Fibroblast of lung (primary cell): ENCODE results near the gene WWTR1. TPM values are rescaled to one million over a fixed set of nuclear protein-coding genes. Genes with fewer than 3 reads are reported as not detected.

Experiments used
- DNase-seq, 2 donors: peaks; one replicate each; pipeline versions ENCODE4 v3.0.0 to v3.0.0-alpha.2; 2010; ENCODE audit warnings: low read depth in 2 of 2
- H2AFZ ChIP-seq: 2 replicates; pipeline ENCODE4 v1.5.1; 2012; ENCODE audit warnings: low read length, control low read depth, inconsistent platforms
- H3K27ac ChIP-seq: 2 replicates; pipeline ENCODE4 v1.5.1; 2011; ENCODE audit warnings: low read length, control low read depth; ENCODE audit not compliant: insufficient read depth
- H3K27me3 ChIP-seq: 2 replicates; pipeline ENCODE4 v1.5.1; 2011; ENCODE audit warnings: mild to moderate bottlenecking, low read length; ENCODE audit not compliant: control insufficient read depth, insufficient read depth
- H3K36me3 ChIP-seq: 2 replicates; pipeline ENCODE4 v1.5.1; 2011; ENCODE audit warnings: low read length; ENCODE audit not compliant: control insufficient read depth, insufficient read depth
- H3K4me1 ChIP-seq: 2 replicates; pipeline ENCODE4 v1.5.1; 2011; ENCODE audit warnings: low read length; ENCODE audit not compliant: control insufficient read depth, insufficient read depth; ENCODE audit errors: extremely low read depth
- H3K4me2 ChIP-seq: 2 replicates; pipeline ENCODE4 v1.5.1; 2011; ENCODE audit warnings: low read length, control low read depth; ENCODE audit not compliant: insufficient read depth; ENCODE audit errors: extremely low read depth
- H3K4me3 ChIP-seq, 4 experiments: fragments of 200-600 bp in 1 of 4; sonication (generic) in 1 of 4; replicated peaks in 1 of 4; 2 replicates each; pipeline ENCODE4 v1.5.1; 2011 to 2016; ENCODE audit warnings: low read length in 4 of 4, low read depth in 3 of 4, mild to moderate bottlenecking in 3 of 4, control low read depth in 2 of 4, inconsistent platforms in 1 of 4, mixed read lengths in 1 of 4; ENCODE audit not compliant: insufficient read depth in 1 of 4; ENCODE audit errors: control extremely low read depth in 1 of 4
- H3K79me2 ChIP-seq: 2 replicates; pipeline ENCODE4 v1.5.1; 2012; ENCODE audit warnings: mild to moderate bottlenecking, low read length, inconsistent platforms; ENCODE audit not compliant: control insufficient read depth, insufficient read depth
- H3K9ac ChIP-seq: 2 replicates; pipeline ENCODE4 v1.5.1; 2011; ENCODE audit warnings: mild to moderate bottlenecking, low read length, control low read depth; ENCODE audit not compliant: insufficient read depth
- H3K9me3 ChIP-seq: 2 replicates; pipeline ENCODE4 v1.5.1; 2012; ENCODE audit warnings: low read depth, low read length; ENCODE audit not compliant: control insufficient read depth, insufficient read depth
- H4K20me1 ChIP-seq: 2 replicates; pipeline ENCODE4 v1.5.1; 2011; ENCODE audit warnings: low read length; ENCODE audit not compliant: control insufficient read depth, insufficient read depth; ENCODE audit errors: extremely low read depth
- CTCF ChIP-seq, 2 donors: IDR thresholded peaks in 1 of 2; conservative IDR thresholded peaks in 1 of 2; 1 replicate in 1 of 2; 2 replicates in 1 of 2; pipeline ENCODE4 v1.5.1; 2011 to 2012; ENCODE audit warnings: low read length in 2 of 2, control low read depth in 1 of 2, inconsistent platforms in 1 of 2, low read depth in 1 of 2, mild to moderate bottlenecking in 1 of 2
- EZH2 ChIP-seq: IDR thresholded peaks from 2 replicates; pipeline ENCODE4 v1.5.1; 2012; ENCODE audit warnings: low read length, control low read depth, mild to moderate bottlenecking; ENCODE audit errors: missing control alignments
- polyA plus RNA-seq, 2 donors: library from polyadenylated mRNA; depleted of rRNA in 1 of 2; stranded (reverse) in 1 of 2; unstranded in 1 of 2; fragments of >200 nt; gene quantifications; 2 replicates each; pipeline ENCODE4 v1.2.1, GENCODE V29; 2011 to 2012; ENCODE audit warnings: missing spikeins in 1 of 2
- total RNA-seq: library from RNA; depleted of rRNA; stranded (reverse); fragments of >200 nt; gene quantifications from 2 replicates; pipeline ENCODE4 v1.2.1, GENCODE V29; 2014

Gene WWTR1
- total and polyA plus RNA-seq, 2 donors (not counting 1 experiment from before 2014, with no cell fraction given): 13.7 to 71.5 TPM

DNA sequence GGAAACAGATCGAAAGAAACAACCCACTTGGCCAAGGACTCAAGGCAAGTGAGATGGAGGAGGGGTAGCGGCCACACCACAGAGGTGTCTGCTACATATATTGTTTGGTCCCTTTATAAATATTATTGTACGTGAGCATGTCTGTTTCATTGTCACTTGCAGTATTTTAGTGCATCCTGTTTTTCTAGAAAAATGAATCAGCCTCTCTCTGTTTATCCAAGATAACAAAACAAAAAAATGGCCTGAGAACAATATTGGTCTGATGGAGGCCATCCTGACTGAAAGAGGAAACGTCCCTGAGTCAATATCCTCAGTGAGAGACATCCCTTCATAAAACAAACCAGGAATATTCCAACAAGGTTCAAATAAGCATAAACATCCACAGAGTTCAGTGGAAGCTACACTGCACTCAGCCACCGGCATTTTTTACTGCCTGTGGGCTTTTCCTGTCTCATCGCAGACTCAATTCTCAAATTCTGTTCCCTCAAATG lies 42.0 kb downstream of the WWTR1 start:
- H3K27ac ChIP-seq: no peak overlapping the region
- H3K4me1 ChIP-seq: peaks cover 7% of the 10 kb centered on the region
- no peaks in the 10 kb centered on the region for H3K36me3 ChIP-seq
- H3K4me3 ChIP-seq: no peak overlapping the region
- H3K79me2 ChIP-seq: peaks cover 71% of the 10 kb centered on the region
- no peak overlapping the region for H3K9ac ChIP-seq
- no peak overlapping the region for H2AFZ ChIP-seq
- no peaks in the 10 kb centered on the region for H3K9me3 ChIP-seq
- H3K4me2 ChIP-seq: no peak overlapping the region
- H4K20me1 ChIP-seq: no peaks in the 10 kb centered on the region
- DNase-seq: peak in 1 of 2 donors; percentile 28
- no peak for TF ChIP-seq CTCF (conservative IDR thresholded peaks at IDR 0.05 in 1 of 2, IDR thresholded peaks at IDR 0.05 in 1 of 2; ENCODE audit: low read depth in 1 of 2, low read length in 2 of 2)
- TF ChIP-seq EZH2: no peak
- H3K27me3 ChIP-seq: no peaks in the 10 kb centered on the region

DNA sequence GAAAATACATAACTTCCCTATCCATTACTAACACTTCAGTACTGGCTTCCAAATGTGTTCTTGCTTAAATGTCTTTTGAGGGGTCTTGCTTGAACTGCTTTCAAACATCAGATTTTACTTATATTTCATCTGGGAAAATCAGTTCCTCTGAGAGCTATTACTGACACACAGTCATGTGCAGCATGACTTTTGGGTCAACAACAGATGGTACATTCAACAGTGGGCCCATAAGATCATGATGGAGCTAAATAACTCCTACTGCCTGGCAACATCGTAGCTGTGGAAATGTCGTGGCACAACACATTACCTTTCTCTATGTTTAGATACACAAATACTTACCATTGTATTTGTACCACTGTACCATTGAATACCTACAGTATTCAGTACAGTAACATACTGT lies 43.8 kb downstream of the WWTR1 start:
- no peak overlapping the region for H2AFZ ChIP-seq
- DNase-seq: no peak
- H3K4me1 ChIP-seq: peaks cover 8% of the 10 kb centered on the region

GRCh38 chr3:149612456-149612855 lies 45.4 kb downstream of the WWTR1 start:
- Histone ChIP-seq H3K27ac (no peak overlapping the region), H3K79me2 (peaks cover 51% of the 10 kb centered on the region), H3K4me1 (peaks cover 8% of the 10 kb centered on the region), H3K27me3 (no peaks in the 10 kb centered on the region), H3K4me2 (no peak overlapping the region), H2AFZ (no peak overlapping the region), H3K4me3 (no peak overlapping the region), H4K20me1 (no peaks in the 10 kb centered on the region), H3K36me3 (no peaks in the 10 kb centered on the region), H3K9ac (no peak overlapping the region), H3K9me3 (no peaks in the 10 kb centered on the region)
- TF ChIP-seq CTCF (conservative IDR thresholded peaks at IDR 0.05 in 1 of 2, IDR thresholded peaks at IDR 0.05 in 1 of 2; ENCODE audit: low read depth in 1 of 2, low read length in 2 of 2) (no peak), EZH2 (no peak)
- no peak for DNase-seq

More for the DNA sequence above, 43.8 kb downstream of the WWTR1 start:
- Histone ChIP-seq H3K9me3 (no peaks in the 10 kb centered on the region), H3K9ac (no peak overlapping the region), H3K4me3 (no peak overlapping the region), H3K79me2 (peaks cover 62% of the 10 kb centered on the region), H3K27me3 (no peaks in the 10 kb centered on the region), H4K20me1 (no peaks in the 10 kb centered on the region), H3K4me2 (no peak overlapping the region), H3K36me3 (no peaks in the 10 kb centered on the region), H3K27ac (no peak overlapping the region)
- no peak for TF ChIP-seq CTCF (conservative IDR thresholded peaks at IDR 0.05 in 1 of 2, IDR thresholded peaks at IDR 0.05 in 1 of 2; ENCODE audit: low read depth in 1 of 2, low read length in 2 of 2)
- no peak for TF ChIP-seq EZH2
